ENCODE data around the gene TPBGL. TPM values are rescaled to one million over a fixed set of nuclear protein-coding genes. Genes with fewer than 3 reads are reported as not detected.

TPBGL gene
- total RNA-seq, 1 donor from 2014 or later, result 0.20 TPM

DNA sequence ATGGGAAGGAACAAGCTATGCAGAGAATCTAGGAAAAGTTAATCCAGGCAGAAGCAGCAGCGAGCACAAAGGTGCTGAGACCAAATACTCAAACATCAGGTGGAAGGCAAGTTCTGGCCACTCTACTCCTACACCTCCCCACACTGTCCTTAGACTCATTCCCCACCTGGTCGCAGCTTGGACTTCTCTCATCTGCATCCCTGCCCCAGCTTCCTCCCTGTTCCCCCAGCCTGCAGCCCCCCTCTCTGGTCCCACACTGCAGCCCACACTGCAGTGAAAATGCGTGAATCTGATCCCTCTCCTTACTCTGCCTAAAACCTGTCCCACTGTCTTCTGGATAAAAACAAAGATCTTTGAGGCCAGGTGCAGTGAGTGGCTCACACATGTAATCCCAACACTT lies 9.1 kb downstream of the TPBGL start:
- Mint-ChIP-seq H3K27ac (ENCODE audit: unreplicated experiment) (no peak overlapping the region), H3K36me3 (ENCODE audit: low read depth, unreplicated experiment) (no peaks in the 10 kb centered on the region), H3K4me1 (ENCODE audit: low read depth, unreplicated experiment) (no peaks in the 10 kb centered on the region), H3K9me3 (ENCODE audit: unreplicated experiment) (peaks cover 8% of the 10 kb centered on the region), H3K4me3 (ENCODE audit: unreplicated experiment) (no peak overlapping the region), H3K27me3 (ENCODE audit: low read depth, unreplicated experiment) (peaks cover 38% of the 10 kb centered on the region)
- TF ChIP-seq EZH2 (IDR thresholded peaks at IDR 0.05; ENCODE audit: insufficient read depth, low read length), result no peak
- TF ChIP-seq, protein P1, sequence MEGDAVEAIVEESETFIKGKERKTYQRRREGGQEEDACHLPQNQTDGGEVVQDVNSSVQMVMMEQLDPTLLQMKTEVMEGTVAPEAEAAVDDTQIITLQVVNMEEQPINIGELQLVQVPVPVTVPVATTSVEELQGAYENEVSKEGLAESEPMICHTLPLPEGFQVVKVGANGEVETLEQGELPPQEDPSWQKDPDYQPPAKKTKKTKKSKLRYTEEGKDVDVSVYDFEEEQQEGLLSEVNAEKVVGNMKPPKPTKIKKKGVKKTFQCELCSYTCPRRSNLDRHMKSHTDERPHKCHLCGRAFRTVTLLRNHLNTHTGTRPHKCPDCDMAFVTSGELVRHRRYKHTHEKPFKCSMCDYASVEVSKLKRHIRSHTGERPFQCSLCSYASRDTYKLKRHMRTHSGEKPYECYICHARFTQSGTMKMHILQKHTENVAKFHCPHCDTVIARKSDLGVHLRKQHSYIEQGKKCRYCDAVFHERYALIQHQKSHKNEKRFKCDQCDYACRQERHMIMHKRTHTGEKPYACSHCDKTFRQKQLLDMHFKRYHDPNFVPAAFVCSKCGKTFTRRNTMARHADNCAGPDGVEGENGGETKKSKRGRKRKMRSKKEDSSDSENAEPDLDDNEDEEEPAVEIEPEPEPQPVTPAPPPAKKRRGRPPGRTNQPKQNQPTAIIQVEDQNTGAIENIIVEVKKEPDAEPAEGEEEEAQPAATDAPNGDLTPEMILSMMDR (IDR thresholded peaks at IDR 0.05; ENCODE audit: insufficient read depth, low read depth, low read length), result no peak
- H3K27me3 ChIP-seq (ENCODE audit: insufficient read depth, low read length), result peaks cover 20% of the 10 kb centered on the region
- H3K9me3 ChIP-seq (ENCODE audit: insufficient read depth, low read depth, low read length), result peaks cover 3% of the 10 kb centered on the region
- no peak for FAIRE-seq
- H3K79me2 ChIP-seq (ENCODE audit: insufficient read depth, low read length), result no peaks in the 10 kb centered on the region
- no peaks in the 10 kb centered on the region for H3K4me1 ChIP-seq (ENCODE audit: insufficient read depth, low read length)
- DNase-seq (ENCODE audit: low read depth), result no peak
- H3K4me3 ChIP-seq (ENCODE audit: insufficient read depth, low read depth, low read length), result no peak overlapping the region
- H3K36me3 ChIP-seq (ENCODE audit: insufficient read depth, low read length), result no peaks in the 10 kb centered on the region
- H2AFZ ChIP-seq (ENCODE audit: low read depth, low read length), result no peak overlapping the region
- H3K4me2 ChIP-seq (ENCODE audit: low read length), result no peak overlapping the region
- H3K9ac ChIP-seq (ENCODE audit: low read length), result no peak overlapping the region
- H4K20me1 ChIP-seq (ENCODE audit: insufficient read depth, low read length), result no peaks in the 10 kb centered on the region
- H3K27ac ChIP-seq (ENCODE audit: low read depth, low read length), result no peak overlapping the region

DNA sequence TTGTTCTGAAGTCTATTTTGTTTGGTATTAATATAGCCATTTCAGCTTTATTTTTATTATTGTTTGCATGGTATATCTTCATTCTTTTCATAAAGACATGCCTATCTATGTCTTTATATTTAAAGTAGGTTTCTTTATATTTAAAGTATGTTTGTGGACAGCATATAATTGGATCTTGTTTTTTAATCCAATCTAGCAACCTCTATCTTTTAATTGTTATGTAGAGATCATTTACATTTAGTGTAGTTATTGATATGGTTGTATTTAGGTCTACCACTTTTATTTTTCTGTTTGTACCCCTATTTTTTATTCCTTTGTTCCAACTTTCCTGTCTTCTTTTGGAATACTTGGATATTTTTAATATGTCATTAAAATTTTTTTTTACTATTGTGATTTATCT lies 13.8 kb downstream of the TPBGL start:
- Histone ChIP-seq H3K27ac (ENCODE audit: low read depth, low read length) (no peak overlapping the region), H3K79me2 (ENCODE audit: insufficient read depth, low read length) (no peaks in the 10 kb centered on the region), H3K27me3 (ENCODE audit: insufficient read depth, low read length) (peaks cover 10% of the 10 kb centered on the region), H3K9ac (ENCODE audit: low read length) (no peak overlapping the region), H3K9me3 (ENCODE audit: insufficient read depth, low read depth, low read length) (peaks cover 3% of the 10 kb centered on the region), H3K36me3 (ENCODE audit: insufficient read depth, low read length) (no peaks in the 10 kb centered on the region), H3K4me3 (ENCODE audit: insufficient read depth, low read depth, low read length) (no peak overlapping the region), H2AFZ (ENCODE audit: low read depth, low read length) (no peak overlapping the region), H3K4me1 (ENCODE audit: insufficient read depth, low read length) (no peaks in the 10 kb centered on the region), H4K20me1 (ENCODE audit: insufficient read depth, low read length) (no peaks in the 10 kb centered on the region), H3K4me2 (ENCODE audit: low read length) (no peak overlapping the region)
- Mint-ChIP-seq H3K27me3 (ENCODE audit: low read depth, unreplicated experiment) (peaks cover 23% of the 10 kb centered on the region), H3K36me3 (ENCODE audit: low read depth, unreplicated experiment) (no peaks in the 10 kb centered on the region), H3K4me3 (ENCODE audit: unreplicated experiment) (no peak overlapping the region), H3K27ac (ENCODE audit: unreplicated experiment) (no peak overlapping the region), H3K9me3 (ENCODE audit: unreplicated experiment) (peaks cover 8% of the 10 kb centered on the region), H3K4me1 (ENCODE audit: low read depth, unreplicated experiment) (no peaks in the 10 kb centered on the region)
- DNase-seq (ENCODE audit: low read depth) (no peak), FAIRE-seq (no peak)
- TF ChIP-seq, protein P1 (IDR thresholded peaks at IDR 0.05; ENCODE audit: insufficient read depth, low read depth, low read length), result no peak
- TF ChIP-seq EZH2 (IDR thresholded peaks at IDR 0.05; ENCODE audit: insufficient read depth, low read length), result no peak

GRCh38 chr11:75260396-75261170 lies 20.0 kb downstream of the TPBGL start:
- H3K27ac Mint-ChIP-seq (ENCODE audit: unreplicated experiment), result no peak overlapping the region
- H3K4me3 Mint-ChIP-seq (ENCODE audit: unreplicated experiment), result no peak overlapping the region
- H3K36me3 Mint-ChIP-seq (ENCODE audit: low read depth, unreplicated experiment), result peaks cover 8% of the 10 kb centered on the region
- Histone ChIP-seq H3K4me1 (ENCODE audit: insufficient read depth, low read length) (no peaks in the 10 kb centered on the region), H3K36me3 (ENCODE audit: insufficient read depth, low read length) (no peaks in the 10 kb centered on the region), H3K27me3 (ENCODE audit: insufficient read depth, low read length) (peaks cover 7% of the 10 kb centered on the region), H2AFZ (ENCODE audit: low read depth, low read length) (no peak overlapping the region), H3K4me3 (ENCODE audit: insufficient read depth, low read depth, low read length) (no peak overlapping the region), H3K9ac (ENCODE audit: low read length) (no peak overlapping the region), H3K79me2 (ENCODE audit: insufficient read depth, low read length) (no peaks in the 10 kb centered on the region), H3K9me3 (ENCODE audit: insufficient read depth, low read depth, low read length) (no peaks in the 10 kb centered on the region), H3K4me2 (ENCODE audit: low read length) (no peak overlapping the region), H4K20me1 (ENCODE audit: insufficient read depth, low read length) (no peaks in the 10 kb centered on the region), H3K27ac (ENCODE audit: low read depth, low read length) (no peak overlapping the region)
- H3K4me1 Mint-ChIP-seq (ENCODE audit: low read depth, unreplicated experiment), result no peaks in the 10 kb centered on the region
- peaks cover 24% of the 10 kb centered on the region for H3K27me3 Mint-ChIP-seq (ENCODE audit: low read depth, unreplicated experiment)
- DNase-seq (ENCODE audit: low read depth) (no peak), FAIRE-seq (no peak)
- no peak for TF ChIP-seq EZH2 (IDR thresholded peaks at IDR 0.05; ENCODE audit: insufficient read depth, low read length)
- TF ChIP-seq, protein P1 (IDR thresholded peaks at IDR 0.05; ENCODE audit: insufficient read depth, low read depth, low read length), result no peak
- H3K9me3 Mint-ChIP-seq (ENCODE audit: unreplicated experiment), result no peaks in the 10 kb centered on the region

Data from astrocyte (in vitro differentiated cells and primary cell).